Spinal cord (tissue), 10 donors: ENCODE results near the gene SLC26A1. TPM values are rescaled to one million over a fixed set of nuclear protein-coding genes. Genes with fewer than 3 reads are reported as not detected.
A peak's percentile ranks its signal among the peaks of the same experiment; 100 is the strongest.
"Not testable (repeated sequence)": the region's sequence is repeated elsewhere in the genome, so short reads cannot be mapped to it uniquely, and the experiment has no call there.

Experiments
- DNase-seq, 6 donors: peaks; one replicate each; pipeline versions ENCODE4 v3.0.0 to v3.0.0-alpha.2; 2013 to 2015; ENCODE audit warnings: low spot score in 6 of 6, low read depth in 4 of 6
- H3K27ac ChIP-seq: one replicate; pipeline ENCODE4 v1.5.1; 2013; ENCODE audit warnings: low read depth, low read length, control low read depth
- H3K27me3 ChIP-seq: one replicate; pipeline ENCODE4 v1.6.1; 2013; ENCODE audit warnings: low read length; ENCODE audit not compliant: control insufficient read depth, insufficient read depth
- H3K36me3 ChIP-seq: one replicate; pipeline ENCODE4 v1.6.1; 2013; ENCODE audit warnings: low read length; ENCODE audit not compliant: control insufficient read depth, insufficient read depth
- H3K4me1 ChIP-seq: one replicate; pipeline ENCODE4 v1.6.1; 2013; ENCODE audit warnings: low read length; ENCODE audit not compliant: control insufficient read depth, insufficient read depth
- H3K4me3 ChIP-seq: one replicate; pipeline ENCODE4 v1.5.1; 2013; ENCODE audit warnings: low read depth, low read length, control low read depth
- H3K9me3 ChIP-seq: one replicate; pipeline ENCODE4 v1.6.1; 2013; ENCODE audit warnings: low read length; ENCODE audit not compliant: control insufficient read depth, insufficient read depth
- WGBS: methylation state at CpG from one replicate; pipeline ENCODE4 v1.1.5; 2013; ENCODE audit warnings: missing lambda C conversion rate; ENCODE audit not compliant: insufficient coverage; 5-methylcytosine and 5-hydroxymethylcytosine counted together
- polyA plus RNA-seq, 2 donors: library from polyadenylated mRNA; unstranded; fragments of 120-200 nt; gene quantifications; one replicate each; pipeline ENCODE4 v1.2.1, GENCODE V29; 2013; ENCODE audit not compliant: insufficient read length in 2 of 2
- total RNA-seq, 2 donors: library from RNA; depleted of rRNA in 1 of 2; stranded (reverse); fragments of 120-200 nt in 1 of 2; fragments of >200 nt in 1 of 2; gene quantifications; one replicate each; pipeline versions ENCODE4 v1.2.3 to v1.2.4, GENCODE V29; 2013 to 2014
- donor health status: healthy.

The SLC26A1 gene
- total and polyA plus RNA-seq, 4 donors = 0.79 to 9.5 (median 5.2) TPM

DNA sequence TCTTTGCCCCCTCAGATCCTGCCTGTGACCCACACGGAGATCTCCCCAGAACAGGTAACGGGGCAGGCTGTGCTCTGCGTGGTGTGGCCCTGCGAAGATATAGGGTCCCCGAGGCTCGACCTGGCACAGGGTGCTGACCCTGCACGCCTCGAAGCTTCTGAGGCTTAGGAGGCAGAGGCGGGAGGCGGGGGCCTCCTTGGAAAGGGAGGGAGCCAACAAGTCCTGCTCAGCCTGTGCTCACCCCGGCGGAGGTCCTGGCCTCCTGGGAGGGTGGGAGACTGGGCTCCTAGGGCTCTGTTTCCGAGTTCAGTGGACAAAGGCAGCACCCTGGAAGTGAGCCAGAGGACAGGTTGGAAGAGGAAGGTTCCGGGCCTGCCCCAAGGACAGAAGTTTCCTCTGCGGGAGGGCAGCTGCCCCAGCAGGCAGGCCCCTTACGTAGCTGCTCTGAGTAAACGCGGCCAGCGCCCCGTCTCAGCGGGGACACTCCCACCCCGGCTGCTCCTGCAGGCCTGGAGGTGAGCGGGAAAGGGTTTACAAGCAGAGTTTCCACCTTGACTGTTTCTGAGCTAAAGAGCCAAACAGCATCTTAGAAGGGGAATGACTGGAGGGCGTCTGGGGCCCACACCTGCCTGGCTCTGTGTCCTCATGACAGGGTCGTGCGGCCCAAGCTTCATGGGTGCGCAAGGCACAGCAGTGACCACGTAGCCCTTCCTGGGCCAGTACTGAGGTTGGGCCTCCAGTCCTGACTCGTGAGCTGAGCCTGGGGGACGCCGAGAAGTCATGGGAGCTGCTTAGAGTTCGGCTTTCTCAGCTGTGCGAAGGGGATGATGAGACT lies 44.9 kb downstream of the SLC26A1 start:
- WGBS = 75% methylated on average over 33 of the region's 33 CpGs
- Histone ChIP-seq H3K9me3 (no peaks in the 10 kb centered on the region), H3K27me3 (no peaks in the 10 kb centered on the region), H3K27ac (no peak overlapping the region), H3K4me1 (peaks cover 27% of the 10 kb centered on the region), H3K36me3 (peaks cover 67% of the 10 kb centered on the region), H3K4me3 (no peak overlapping the region)
- peak in 1 of 6 donors; percentile 0 for DNase-seq

DNA sequence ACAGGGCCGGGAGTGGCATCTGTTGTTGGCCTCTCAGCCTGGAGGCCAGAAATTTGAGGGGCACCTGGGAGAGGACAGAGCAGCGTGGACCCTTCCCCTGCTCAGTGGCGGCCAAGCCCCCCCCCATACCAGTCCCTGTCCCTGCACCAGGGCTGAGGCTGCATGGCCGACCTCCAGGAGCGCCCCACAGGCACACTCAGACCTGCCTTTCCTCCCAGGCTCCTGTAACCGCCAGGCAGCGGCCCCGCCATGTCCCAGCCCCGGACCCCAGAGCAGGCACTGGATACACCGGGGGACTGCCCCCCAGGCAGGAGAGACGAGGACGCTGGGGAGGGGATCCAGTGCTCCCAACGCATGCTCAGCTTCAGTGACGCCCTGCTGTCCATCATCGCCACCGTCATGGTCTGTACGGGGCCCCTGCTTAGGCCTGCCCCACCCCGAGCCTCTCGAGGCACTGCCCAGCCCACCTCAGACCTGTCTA lies 45.7 kb downstream of the SLC26A1 start:
- WGBS = 87% methylated on average over 19 of the region's 19 CpGs
- Histone ChIP-seq H3K4me1 (peaks cover 27% of the 10 kb centered on the region), H3K36me3 (peaks cover 59% of the 10 kb centered on the region), H3K9me3 (no peaks in the 10 kb centered on the region), H3K27me3 (no peaks in the 10 kb centered on the region), H3K4me3 (no peak overlapping the region), H3K27ac (no peak overlapping the region)
- no peak for DNase-seq

DNA sequence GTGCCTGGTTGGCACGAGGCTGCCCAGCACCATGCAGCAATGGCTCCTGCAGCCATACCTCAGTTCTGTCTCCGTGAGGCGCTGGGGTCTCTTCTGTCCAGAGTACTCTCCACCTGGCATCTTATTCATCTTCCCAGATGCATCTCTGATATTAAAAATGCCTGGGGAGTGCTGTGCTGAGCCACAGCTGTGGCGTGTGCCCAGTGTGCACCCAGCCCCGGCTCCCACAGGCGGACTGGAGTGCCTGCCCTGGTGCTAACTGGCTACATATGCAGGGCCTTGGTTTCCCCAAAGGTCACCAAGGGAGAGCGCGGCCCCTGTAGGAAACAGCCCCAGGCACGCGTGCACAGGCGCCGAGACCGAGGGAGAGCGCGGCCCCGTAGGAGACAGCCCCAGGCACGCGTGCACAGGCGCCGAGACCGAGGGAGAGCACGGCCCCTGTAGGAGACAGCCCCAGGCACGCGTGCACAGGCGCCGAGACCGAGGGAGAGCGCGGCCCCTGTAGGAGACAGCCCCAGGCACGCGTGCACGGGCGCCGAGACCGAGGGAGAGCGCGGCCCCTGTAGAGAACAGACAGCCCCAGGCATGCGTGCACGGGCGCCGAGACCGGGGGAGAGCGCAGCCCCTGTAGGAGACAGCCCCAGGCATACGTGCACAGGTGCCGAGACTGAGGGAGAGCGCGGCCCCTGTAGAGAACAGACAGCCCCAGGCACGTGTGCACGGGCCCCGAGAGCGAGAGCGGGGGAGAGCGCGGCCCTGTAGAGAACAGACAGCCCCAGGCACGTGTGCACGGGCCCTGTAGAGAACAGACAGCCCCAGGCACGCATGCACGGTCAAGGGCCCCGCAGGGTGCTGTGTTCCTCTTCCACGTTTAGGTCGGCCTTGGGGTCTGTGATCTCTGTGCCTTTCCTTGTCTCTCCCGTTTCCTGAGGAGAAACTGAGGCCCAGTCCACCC lies 46.4 kb downstream of the SLC26A1 start:
- Histone ChIP-seq H3K4me3 (no peak overlapping the region), H3K4me1 (peaks cover 27% of the 10 kb centered on the region), H3K27ac (no peak overlapping the region), H3K27me3 (no peaks in the 10 kb centered on the region), H3K9me3 (no peaks in the 10 kb centered on the region), H3K36me3 (peaks cover 52% of the 10 kb centered on the region)
- 58% methylated on average over 60 of the region's 62 CpGs for WGBS
- no peak for DNase-seq

DNA sequence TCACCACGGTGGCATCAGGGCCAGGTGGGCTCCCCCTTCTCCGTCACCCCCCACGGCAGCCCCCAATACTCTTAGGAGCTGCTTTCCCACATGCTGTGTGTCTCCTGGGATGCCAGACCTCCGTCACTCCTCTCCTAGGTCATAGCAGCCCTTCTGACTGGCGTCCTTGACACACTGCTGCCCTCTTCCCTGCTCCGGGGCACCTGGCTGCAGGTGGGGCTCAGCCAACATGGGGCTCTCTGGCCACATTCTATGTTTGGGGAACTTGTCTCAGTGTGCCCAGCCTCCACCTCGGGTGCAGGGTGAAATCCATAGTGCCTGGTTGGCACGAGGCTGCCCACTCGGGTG lies 47.1 kb downstream of the SLC26A1 start:
- no peaks in the 10 kb centered on the region for H3K9me3 ChIP-seq
- no peak overlapping the region for H3K27ac ChIP-seq
- H3K4me1 ChIP-seq = peaks cover 27% of the 10 kb centered on the region
- 77% methylated on average over 9 of the region's 9 CpGs for WGBS
- no peak overlapping the region for H3K4me3 ChIP-seq
- no peaks in the 10 kb centered on the region for H3K27me3 ChIP-seq
- peaks cover 45% of the 10 kb centered on the region for H3K36me3 ChIP-seq
- DNase-seq = no peak

DNA sequence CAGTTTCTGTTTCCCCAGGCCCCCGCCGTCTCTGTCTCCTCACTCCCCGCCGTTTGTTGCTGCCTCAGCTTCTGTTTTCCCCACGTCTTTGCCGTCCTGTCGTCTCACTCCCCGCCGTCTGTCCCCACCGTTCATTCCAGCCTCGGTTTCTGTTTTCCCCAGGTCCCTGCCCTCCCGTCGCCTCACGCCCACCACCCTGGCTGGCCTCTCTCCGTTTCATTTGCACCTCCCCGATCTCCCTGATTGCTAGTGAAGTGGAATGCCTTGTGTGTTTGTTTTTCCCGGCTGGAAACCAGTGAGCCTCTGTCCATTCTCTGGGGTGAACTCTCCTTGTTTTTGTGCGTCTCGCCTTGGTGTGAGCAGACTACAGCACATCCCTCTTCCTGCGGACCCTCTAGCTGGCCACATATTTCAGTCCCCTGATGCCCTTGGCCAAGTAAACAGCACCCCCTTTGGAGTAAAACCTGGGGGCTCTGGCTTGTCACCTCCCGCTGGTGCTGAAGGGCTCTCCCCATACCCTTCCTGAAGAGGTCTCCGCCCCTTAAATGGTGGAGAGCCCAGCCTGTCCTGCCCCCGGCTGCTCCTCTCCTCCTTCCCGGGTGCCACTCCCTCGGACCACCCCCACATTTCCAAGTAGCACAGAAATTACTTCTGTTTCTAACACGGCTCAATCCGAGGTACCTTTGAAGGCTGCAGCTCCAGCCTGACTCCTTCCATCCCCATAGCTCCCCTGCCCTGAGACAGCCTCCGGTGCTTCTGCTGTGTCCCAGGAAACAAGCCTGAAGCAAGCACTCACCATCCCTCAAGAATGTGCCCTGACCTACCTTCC lies 47.7 kb downstream of the SLC26A1 start:
- WGBS = 24% methylated on average over 24 of the region's 28 CpGs
- H3K27me3 ChIP-seq = no peaks in the 10 kb centered on the region

DNA sequence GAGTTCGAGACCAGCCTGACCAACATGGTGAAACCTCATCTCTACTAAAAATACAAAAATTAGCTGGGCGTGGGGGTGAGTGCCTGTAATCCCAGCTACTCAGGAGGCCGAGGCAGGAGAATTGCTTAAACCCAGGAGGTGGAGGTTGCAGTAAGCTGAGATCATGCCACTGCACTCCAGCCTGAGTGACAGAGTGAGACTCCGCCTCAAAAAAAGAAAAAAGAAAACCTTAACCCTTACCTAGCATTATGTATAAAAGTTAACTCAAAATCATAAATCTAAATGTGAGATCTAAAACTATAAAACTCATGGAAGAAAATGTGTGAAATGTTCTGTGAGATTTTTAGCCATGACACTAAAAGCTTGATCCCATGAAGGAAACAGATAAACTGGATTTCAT lies 53.7 kb downstream of the SLC26A1 start:
- not testable (repeated sequence) for H3K36me3 ChIP-seq, DNase-seq, H3K27me3 ChIP-seq, H3K4me1 ChIP-seq, H3K9me3 ChIP-seq, H3K4me3 ChIP-seq, H3K27ac ChIP-seq
- 100% methylated on average over 1 of the region's 4 CpGs for WGBS

More for the DNA sequence above, 47.7 kb downstream of the SLC26A1 start:
- peak in 1 of 6 donors; percentile 1 for DNase-seq
- Histone ChIP-seq H3K36me3 (peaks cover 42% of the 10 kb centered on the region), H3K4me3 (no peak overlapping the region), H3K4me1 (peaks cover 27% of the 10 kb centered on the region), H3K27ac (no peak overlapping the region), H3K9me3 (no peaks in the 10 kb centered on the region)

Other genes starting within 250 kb of the SLC26A1 start
- 10 to 100 TPM in 1 of 2 donors, 1 to 10 TPM in 1; 5.3 to 15.4 TPM for gene CPLX1, start 167.3 kb downstream of the SLC26A1 start, total RNA-seq
- 100 to 1,000 TPM; 114 to 117 TPM for gene CPLX1, start 167.3 kb downstream of the SLC26A1 start, polyA plus RNA-seq
- 10 to 100 TPM; 41.8 to 59.2 TPM for gene GAK, start 61.1 kb downstream of the SLC26A1 start, total RNA-seq
- gene GAK, start 61.1 kb downstream of the SLC26A1 start, polyA plus RNA-seq = 10 to 100 TPM; 63.0 to 78.8 TPM
- gene TMEM175, start 60.9 kb downstream of the SLC26A1 start, total RNA-seq = 10 to 100 TPM; 27.1 to 31.9 TPM
- gene TMEM175, start 60.9 kb downstream of the SLC26A1 start, polyA plus RNA-seq = 10 to 100 TPM; 70.9 to 78.7 TPM
- gene DGKQ, start 19.8 kb downstream of the SLC26A1 start, total RNA-seq = 10 to 100 TPM; 10.4 to 10.9 TPM
- 10 to 100 TPM; 25.8 to 28.4 TPM for gene DGKQ, start 19.8 kb downstream of the SLC26A1 start, polyA plus RNA-seq
- 10 to 100 TPM in 1 of 2 donors, 1 to 10 TPM in 1; 5.1 to 24.7 TPM for gene IDUA, start 6.4 kb downstream of the SLC26A1 start, total RNA-seq
- gene IDUA, start 6.4 kb downstream of the SLC26A1 start, polyA plus RNA-seq = 10 to 100 TPM; 29.2 to 40.2 TPM
- 10 to 100 TPM; 11.2 to 39.2 TPM for gene FGFRL1, start 18.2 kb upstream of the SLC26A1 start, total RNA-seq
- gene FGFRL1, start 18.2 kb upstream of the SLC26A1 start, polyA plus RNA-seq = 10 to 100 TPM; 27.5 to 43.7 TPM
- 1 to 10 TPM; 3.9 to 7.5 TPM for gene RNF212, start 120.2 kb upstream of the SLC26A1 start, total RNA-seq
- 10 to 100 TPM in 1 of 2 donors, 1 to 10 TPM in 1; 9.8 to 12.6 TPM for gene RNF212, start 120.2 kb upstream of the SLC26A1 start, polyA plus RNA-seq
- 10 to 100 TPM; 10.6 to 29.5 TPM for gene SPON2, start 179.2 kb upstream of the SLC26A1 start, total RNA-seq
- 10 to 100 TPM; 19.8 to 23.2 TPM for gene SPON2, start 179.2 kb upstream of the SLC26A1 start, polyA plus RNA-seq